ENCODE measurements around the gene WFDC5. TPM values are rescaled to one million over a fixed set of nuclear protein-coding genes. Genes with fewer than 3 reads are reported as not detected.
"Not testable (repeated sequence)": the region's sequence is repeated elsewhere in the genome, so short reads cannot be mapped to it uniquely, and the experiment has no call there.

Gene WFDC5
- polyA plus RNA-seq, 1 donor, result not detected

DNA sequence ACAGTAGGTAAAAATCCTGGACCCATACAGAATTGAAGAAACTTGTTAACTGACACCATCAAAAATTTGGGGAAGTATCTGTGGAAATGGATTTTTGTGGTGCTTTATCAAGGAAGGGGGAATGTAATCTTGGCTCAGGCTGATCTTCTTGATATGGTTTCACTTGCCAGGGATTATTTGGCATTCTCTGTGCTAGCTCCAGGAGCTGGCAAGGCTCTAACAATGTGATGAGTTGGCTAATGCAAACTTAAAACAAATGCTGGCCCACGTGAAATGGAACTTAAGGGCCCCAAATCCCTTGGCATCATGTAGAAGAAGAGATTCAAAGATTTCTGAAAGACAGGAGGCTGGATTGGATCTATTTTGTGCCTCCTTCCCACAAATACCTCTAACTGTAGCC lies 27.2 kb downstream of the WFDC5 start:
- no peak for DNase-seq

DNA sequence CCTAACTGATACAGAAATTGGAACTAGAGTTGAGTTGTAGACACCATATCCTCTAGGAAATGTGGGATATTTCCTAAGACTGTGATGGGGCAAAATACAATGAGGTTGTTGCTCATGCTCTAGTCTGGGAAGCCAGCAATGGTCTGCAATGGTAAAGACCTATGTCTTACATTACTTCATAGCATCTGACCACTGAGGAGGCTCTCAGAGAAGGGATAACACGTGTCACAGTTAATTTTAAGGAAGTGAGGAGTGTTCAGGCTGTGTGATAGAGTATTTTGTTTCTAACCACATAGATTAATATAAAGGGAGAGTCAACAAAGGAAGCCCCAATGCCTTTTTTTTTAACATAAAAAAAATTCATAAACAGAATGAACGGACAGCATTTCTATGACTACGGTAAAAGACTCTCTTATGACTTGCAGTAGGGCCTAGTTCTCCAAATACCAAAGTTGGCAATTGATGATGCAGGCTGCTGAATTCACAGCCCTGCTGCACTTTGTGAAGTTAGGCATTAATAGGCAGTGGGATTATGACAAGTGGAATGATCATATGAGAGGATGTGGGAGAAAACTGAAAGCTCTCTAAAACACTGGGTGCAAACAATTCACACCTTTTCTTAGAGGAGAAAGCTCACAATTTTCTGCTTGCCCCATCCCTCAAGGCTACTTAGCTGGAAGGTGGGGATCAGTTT lies 27.7 kb downstream of the WFDC5 start:
- no peak for DNase-seq

DNA sequence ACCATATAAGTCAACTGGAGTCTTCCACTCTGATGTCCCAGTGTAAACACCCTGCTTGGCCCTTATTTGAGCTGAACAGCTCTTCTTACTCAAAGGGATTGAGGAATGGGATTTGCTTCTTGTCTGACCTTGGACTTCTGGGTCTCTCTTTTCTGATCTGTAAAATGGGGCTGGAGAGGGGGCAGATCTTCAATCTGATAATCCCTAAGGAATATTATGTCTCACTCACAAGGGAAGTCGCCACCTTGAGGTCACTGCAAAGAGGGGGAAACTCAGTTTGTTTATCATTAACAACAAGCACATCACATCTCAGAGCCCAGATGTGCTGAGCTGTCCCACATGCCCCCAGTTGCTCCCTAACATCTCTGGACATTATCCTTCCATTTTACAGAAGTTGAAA lies 29.1 kb downstream of the WFDC5 start:
- DNase-seq, result no peak

DNA sequence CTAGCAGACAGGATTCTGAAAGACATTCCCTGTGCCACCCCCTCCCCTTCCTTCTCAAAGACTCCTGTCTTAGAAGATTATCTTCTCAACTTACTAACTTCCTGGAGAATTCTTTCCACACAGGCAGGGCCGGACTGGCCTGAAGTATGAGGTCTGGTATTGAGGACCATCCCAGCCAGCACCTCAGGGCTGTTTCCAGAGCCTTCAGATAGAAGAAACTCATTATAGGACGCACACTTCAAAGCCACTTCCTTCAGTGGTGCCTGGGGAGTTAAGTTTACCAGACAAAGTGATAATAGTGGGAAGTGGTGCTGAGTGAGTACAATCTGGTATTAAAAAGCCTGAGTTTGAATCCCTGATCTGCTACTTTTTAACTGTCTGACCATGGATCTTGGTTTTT lies 29.7 kb downstream of the WFDC5 start:
- no peak for DNase-seq

DNA sequence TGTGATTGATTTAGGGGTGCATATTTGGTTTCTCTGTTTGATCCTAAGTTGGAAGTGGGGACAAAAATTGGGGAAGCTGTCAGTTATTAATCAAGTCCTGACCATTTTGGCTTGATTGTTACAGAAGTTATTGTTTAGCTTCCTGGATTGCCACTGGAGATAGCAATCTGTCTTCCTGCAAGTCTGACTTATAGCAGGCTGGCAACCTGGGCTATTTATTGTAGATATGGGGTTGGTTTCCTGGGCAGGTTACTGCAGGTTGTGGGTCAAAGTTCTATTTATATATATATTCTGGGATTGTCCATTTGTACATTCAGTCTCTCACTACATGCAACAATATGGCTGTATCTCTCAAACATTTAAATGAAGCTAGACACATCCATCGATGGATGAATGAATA lies 31.8 kb downstream of the WFDC5 start:
- DNase-seq, result no peak

DNA sequence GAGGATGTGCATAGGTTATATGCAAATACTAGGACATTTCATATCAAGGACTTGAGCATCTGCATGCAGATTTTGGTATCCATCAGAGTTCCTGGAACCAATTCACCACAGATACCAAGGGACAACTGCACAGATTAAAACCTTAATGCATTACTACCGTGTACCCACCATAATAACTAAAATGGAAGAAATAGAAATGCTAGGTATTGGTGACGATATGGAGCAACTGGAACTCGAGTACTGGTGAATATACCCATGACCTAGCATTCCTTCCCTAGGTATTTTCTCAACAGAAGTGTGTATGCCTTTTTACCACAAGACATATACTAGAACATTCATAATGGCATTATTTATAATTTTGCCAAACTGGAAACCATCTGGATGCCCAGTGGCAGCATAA lies 32.5 kb downstream of the WFDC5 start:
- no peak for DNase-seq

DNA sequence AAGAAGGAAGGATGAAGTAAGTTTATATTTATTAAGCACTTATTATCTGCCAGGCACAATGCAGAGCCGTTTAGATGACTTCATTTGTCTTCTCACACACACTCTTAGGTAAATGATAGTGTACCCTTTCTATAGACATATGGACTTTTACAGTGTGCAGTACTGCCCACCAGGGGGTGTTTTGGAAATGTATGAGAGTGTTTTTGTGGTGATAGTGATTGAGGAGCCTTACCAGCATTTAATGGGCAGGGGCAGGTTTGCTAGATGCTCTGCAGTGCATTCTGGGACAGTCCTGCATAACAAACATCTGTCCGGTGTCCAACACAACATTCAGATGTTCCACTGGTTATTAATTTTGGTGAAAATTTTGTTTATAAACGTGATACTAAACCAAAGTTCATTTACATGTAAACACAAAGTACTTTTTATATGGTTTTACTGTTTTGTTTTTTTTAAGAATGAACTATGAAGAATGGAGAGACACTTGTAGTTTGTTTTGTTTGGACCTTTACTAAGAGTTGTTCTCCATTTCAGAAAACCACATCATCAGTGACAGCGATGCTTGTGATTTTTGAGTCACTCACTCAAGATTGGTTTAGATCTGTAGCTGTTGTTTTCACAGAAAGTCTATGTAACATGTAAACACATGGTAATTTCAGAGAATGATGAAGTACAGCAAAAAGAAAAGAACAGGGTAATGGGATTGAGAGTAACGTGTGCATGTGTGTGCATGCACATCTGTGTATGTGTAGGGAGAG lies 33.9 kb downstream of the WFDC5 start:
- no peak for DNase-seq

DNA sequence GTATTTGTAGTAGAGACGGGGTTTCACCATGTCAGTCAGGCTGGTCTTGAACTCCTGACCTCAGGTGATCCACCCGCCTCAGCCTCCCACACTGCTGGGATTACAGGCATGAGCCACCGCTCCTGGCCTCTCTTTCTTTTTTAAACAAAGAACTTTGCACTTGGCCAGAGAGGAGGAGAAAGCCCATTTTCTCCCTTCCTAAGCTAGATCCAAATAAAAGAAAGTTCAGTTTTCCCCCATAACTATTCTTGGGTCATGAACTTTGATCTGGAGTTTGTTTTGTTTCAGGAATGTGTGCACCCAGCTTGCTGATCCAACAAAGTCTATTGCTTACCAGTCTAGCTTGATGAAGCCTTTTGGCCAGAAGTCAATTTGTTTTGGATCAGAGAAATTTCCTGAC lies 37.4 kb downstream of the WFDC5 start:
- DNase-seq, result no peak

DNA sequence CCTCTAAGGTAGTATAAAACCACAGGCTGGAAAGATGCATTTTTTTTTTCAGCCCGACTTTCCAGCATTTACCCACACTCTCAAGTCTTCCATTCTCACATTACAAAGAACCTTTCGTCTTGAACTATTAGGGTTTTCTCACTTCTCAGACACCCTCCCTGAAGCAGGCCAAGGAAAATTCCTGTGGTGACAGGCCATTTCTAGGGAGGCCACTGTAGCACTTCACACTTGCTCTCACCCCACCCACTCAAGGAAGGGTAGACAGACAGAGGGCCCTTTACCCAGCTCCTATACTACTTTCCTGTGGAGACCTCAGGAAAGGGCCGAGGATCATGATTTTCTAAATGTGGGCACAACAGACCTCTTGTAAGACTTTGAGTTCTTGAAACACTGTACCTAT lies 41.8 kb downstream of the WFDC5 start:
- DNase-seq, result no peak

DNA sequence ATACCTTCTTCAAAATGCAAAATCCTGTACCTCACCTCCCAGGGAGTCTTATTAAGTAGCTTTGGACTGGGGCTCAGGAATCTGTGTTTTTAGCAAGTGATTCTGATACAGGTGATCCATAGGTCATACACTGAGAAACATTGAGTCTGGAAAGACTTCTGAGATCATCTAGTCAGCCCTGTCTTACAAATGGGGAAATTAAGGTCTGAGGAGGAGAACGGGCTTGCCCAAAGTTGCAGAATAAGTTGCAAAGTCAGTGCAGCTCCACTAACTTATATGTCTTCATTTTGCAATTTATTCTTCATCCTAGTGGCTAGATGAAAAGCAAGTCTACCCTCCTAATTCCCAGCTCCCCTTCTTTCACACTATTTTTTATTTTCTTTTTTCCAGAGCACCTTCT lies 42.9 kb downstream of the WFDC5 start:
- no peak for DNase-seq

DNA sequence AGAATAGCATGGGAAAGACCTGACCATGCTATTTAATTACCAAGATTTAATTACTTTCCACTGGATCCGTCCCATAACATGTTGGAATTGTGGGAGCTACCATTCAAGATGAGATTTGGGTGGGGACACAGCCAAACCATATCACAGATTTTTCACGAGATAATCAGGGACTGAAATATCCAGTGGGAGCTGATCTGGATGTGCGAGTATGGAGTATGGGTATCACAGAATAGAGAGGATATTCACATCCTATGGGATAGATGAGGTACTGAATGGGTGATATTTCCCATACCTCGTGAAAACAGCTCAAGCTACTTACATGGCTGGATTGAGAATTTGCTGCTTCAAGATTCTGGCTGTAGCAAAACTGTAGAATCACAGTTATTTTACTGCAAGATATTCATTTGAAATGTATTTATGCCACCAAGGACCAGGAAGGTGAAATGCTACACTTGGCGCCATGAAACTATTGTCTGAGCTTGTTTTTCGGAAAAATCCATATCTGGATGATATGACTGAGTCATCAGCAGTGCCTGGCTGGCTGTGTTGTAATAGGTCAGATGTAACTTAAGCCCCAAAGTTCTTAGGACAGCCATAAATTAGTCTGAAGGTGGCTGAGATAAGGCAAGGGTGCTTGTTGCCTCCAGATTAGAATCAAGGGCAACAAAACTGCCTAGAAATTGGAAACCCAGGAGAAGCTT lies 43.9 kb downstream of the WFDC5 start:
- DNase-seq, result no peak

DNA sequence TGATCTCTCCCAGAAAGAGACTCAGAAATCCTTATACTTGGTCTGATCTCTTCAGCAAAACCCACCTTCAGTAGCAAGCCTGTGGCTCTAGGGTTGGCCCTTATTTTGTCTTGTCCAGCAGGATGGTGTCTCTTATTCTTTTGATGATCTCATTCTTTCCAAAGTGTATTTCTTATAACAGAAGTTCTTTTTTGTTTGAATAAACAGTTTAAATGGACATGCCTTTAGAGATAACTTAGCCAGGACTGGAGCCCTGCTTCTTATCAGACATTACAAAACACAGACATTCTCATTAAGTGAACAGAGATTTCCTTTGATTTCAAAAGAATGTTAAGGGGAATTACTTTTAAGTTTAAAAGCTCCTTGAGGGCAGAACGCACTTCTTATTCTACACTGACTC lies 45.7 kb downstream of the WFDC5 start:
- DNase-seq, result no peak

DNA sequence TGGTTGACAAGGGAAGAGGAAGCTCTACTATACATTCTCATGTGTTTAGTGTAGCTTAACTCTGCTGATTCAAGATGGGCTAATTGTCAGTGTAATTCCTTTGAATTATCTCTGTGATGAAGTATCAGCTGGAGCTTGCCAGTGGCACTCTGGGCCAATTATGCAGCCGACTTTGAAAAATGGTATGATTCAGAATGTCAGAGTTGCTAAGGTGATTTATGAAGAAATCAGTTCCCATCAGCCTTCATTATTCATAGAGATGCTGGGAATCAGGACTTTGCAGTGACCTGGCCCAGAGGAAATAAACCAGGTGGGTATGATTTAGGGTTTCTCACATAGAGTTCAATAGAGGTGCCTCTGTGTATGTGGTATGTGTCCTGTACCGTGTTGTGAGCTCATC lies 47.4 kb downstream of the WFDC5 start:
- DNase-seq, result no peak

DNA sequence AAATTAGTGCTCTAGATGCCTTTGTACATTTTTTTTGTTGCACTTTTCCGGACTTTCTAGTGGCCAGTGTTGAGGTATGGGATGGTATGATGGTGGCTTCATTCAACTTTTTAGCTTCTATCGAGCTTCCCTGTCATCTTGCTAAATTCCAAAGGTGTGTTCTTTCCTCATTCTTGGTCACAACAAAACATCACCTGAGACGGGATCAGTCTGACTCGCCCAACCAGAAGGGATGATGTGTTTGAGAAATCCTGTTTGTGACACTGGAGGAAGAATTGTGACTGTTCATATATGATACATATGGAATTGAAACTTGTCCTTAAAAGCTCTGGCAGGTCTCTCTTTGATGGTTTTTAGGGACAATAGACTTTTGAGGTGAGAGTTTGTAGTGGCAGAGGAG lies 47.9 kb downstream of the WFDC5 start:
- DNase-seq, result no peak

DNA sequence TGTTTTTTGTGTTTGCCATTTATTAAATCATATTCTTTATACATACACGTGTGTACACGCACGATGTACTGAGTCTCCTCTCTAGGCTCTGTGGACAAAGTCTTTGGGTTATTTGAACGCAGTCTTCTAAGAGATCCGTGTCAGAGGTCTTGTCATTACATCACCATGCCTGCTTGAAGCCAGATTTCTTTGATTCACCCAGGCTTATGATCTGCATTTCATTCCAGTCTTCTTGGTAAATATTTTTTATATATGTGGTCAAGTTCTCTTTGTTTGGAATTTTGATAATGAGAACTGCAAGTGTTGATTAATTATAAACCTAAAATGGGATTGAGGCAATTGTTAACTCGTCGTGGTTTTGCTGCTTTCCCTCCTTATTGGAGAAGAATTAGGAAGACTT lies 48.6 kb downstream of the WFDC5 start:
- no peak for DNase-seq

DNA sequence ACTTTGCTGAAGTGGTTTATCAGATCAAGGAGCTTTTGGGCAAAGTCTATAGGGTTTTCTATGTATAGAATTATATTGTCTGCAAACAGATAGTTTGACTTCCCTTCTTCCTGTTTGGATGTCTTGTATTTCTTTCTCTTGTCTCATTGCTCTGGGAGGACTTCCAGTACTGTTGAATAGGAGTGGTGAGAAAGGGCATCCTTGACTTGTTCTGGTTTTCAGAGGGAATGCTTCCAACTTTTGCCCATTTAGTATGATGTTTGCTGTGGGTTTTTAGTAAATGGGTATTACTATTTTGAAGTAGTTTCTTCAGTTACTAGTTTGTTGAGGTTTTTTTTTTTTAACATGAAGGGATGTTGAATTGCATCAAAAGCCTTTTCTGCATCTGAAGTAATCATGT lies 50.2 kb downstream of the WFDC5 start:
- no peak for DNase-seq

DNA sequence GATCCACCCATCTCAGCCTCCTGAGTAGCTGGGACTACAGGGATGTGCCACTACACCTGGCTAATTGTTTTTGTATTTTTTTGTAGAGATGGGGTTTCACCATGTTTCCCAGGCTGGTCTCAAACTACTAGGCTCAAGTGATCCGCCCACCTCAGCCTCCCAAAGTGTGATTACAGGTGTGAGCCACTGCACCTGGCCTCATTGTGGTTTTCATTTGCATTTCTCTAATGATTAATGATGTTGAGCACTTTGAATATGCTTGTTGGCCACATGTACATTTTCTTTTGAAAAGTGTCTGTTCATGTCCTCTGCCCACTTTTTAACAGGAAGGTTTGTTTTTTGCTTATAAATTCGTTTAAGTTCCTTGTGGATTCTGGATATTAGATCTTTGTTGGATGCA lies 51.9 kb downstream of the WFDC5 start:
- DNase-seq, result not testable (repeated sequence)

DNA sequence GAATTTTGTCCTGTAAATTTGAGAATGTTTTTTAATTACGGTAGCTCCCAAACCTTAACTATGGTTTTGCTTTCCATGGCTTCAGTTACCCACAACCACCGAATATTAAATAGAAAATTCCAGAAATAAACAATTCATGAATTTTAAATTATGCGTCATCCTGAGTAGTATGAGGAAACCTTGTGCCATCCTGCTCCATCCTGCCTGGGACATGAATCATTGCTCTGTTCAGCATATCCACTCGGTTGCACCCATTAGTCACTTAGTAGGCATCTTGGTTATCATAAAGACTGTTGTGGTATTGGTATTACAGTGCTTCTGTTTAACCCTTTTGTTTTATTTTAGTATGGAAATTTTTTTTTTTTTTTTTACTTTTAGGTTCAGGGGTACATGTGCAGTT lies 53.7 kb downstream of the WFDC5 start:
- DNase-seq, result no peak

DNA sequence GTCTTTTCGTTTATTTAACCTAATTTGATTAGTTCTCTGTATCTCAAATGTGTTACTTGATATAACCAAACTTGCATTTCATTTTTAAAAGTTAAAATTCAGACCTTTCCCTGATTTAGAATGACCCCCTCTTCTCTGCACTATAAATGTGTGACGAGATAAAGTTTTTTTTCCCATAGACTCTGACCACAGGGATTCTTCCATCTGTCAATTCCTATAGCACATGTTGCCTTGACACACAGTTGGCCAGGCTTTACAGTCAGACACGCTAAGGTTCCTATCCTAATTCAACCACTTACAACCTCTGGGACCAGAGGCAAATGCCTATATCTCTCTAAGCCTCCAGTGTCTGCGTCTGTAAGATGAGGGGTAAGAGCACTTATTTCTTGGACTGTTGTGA lies 54.7 kb downstream of the WFDC5 start:
- DNase-seq, result no peak

Measured in left kidney (tissue), 2 donors.